ENCODE data around the gene MCAT. TPM values are rescaled to one million over a fixed set of nuclear protein-coding genes. Genes with fewer than 3 reads are reported as not detected.

The MCAT gene
- total RNA-seq, 1 experiment from 2014 or later = 23.9 TPM

- Mint-ChIP-seq H3K9me3 (ENCODE audit: low read depth, unreplicated experiment) (no peaks in the 10 kb centered on the region), H3K4me3 (ENCODE audit: low read depth, unreplicated experiment) (no peak overlapping the region), H3K4me1 (ENCODE audit: low read depth, unreplicated experiment) (peaks cover 17% of the 10 kb centered on the region), H3K27ac (ENCODE audit: unreplicated experiment) (no peak overlapping the region), H3K36me3 (ENCODE audit: insufficient read depth, unreplicated experiment) (peaks cover 50% of the 10 kb centered on the region), H3K27me3 (ENCODE audit: unreplicated experiment) (no peaks in the 10 kb centered on the region)
- CTCF ChIA-PET = interaction anchor here (0.6 kb wide), 1 partner anchor 160 kb away, joined by 3 read pairs; no protein-coding TSS in a partner anchor
- no peak for TF ChIP-seq CTCF (IDR thresholded peaks at IDR 0.05; ENCODE audit: unreplicated experiment)
- no TSS peak for BruUV-seq (replicated peaks)
- intact Hi-C loops (cut with micrococcal nuclease; ENCODE audit: unreplicated experiment) = no loop called here
- no peak for DNase-seq
These were observed 12.6 kb upstream of the MCAT start for GRCh38 chr22:43155789-43156188.

GRCh38 chr22:43154887-43155536 lies 11.8 kb upstream of the MCAT start:
- Mint-ChIP-seq H3K9me3 (ENCODE audit: low read depth, unreplicated experiment) (no peaks in the 10 kb centered on the region), H3K4me3 (ENCODE audit: low read depth, unreplicated experiment) (no peak overlapping the region), H3K27ac (ENCODE audit: unreplicated experiment) (no peak overlapping the region), H3K27me3 (ENCODE audit: unreplicated experiment) (no peaks in the 10 kb centered on the region), H3K4me1 (ENCODE audit: low read depth, unreplicated experiment) (peaks cover 17% of the 10 kb centered on the region), H3K36me3 (ENCODE audit: insufficient read depth, unreplicated experiment) (peaks cover 49% of the 10 kb centered on the region)
- CTCF ChIA-PET = no interaction called here
- intact Hi-C loops (cut with micrococcal nuclease; ENCODE audit: unreplicated experiment) = no loop called here
- BruUV-seq (replicated peaks) = no TSS peak
- DNase-seq = no peak
- TF ChIP-seq CTCF (IDR thresholded peaks at IDR 0.05; ENCODE audit: unreplicated experiment) = no peak

GRCh38 chr22:43153899-43154298 lies 10.7 kb upstream of the MCAT start:
- TF ChIP-seq CTCF (IDR thresholded peaks at IDR 0.05; ENCODE audit: unreplicated experiment) = no peak
- Mint-ChIP-seq H3K36me3 (ENCODE audit: insufficient read depth, unreplicated experiment) (peaks cover 44% of the 10 kb centered on the region), H3K9me3 (ENCODE audit: low read depth, unreplicated experiment) (no peaks in the 10 kb centered on the region), H3K27ac (ENCODE audit: unreplicated experiment) (no peak overlapping the region), H3K4me3 (ENCODE audit: low read depth, unreplicated experiment) (no peak overlapping the region), H3K27me3 (ENCODE audit: unreplicated experiment) (no peaks in the 10 kb centered on the region), H3K4me1 (ENCODE audit: low read depth, unreplicated experiment) (peaks cover 16% of the 10 kb centered on the region)
- DNase-seq = no peak
- intact Hi-C loops (cut with micrococcal nuclease; ENCODE audit: unreplicated experiment) = no loop called here
- BruUV-seq (replicated peaks) = TSS peak; percentile 40
- CTCF ChIA-PET = interaction anchor here (0.7 kb wide), 2 partner anchors 64 to 220 kb away, joined by 3 to 4 read pairs; no protein-coding TSS in a partner anchor

- H3K36me3 Mint-ChIP-seq (ENCODE audit: insufficient read depth, unreplicated experiment) = peaks cover 33% of the 10 kb centered on the region
- intact Hi-C loops (cut with micrococcal nuclease; ENCODE audit: unreplicated experiment) = no loop called here
- H3K27ac Mint-ChIP-seq (ENCODE audit: unreplicated experiment) = peak overlapping the region; percentile 43
- TF ChIP-seq CTCF (IDR thresholded peaks at IDR 0.05; ENCODE audit: unreplicated experiment) = no peak
- peaks cover 8% of the 10 kb centered on the region for H3K4me1 Mint-ChIP-seq (ENCODE audit: low read depth, unreplicated experiment)
- H3K27me3 Mint-ChIP-seq (ENCODE audit: unreplicated experiment) = no peaks in the 10 kb centered on the region
- no peaks in the 10 kb centered on the region for H3K9me3 Mint-ChIP-seq (ENCODE audit: low read depth, unreplicated experiment)
- CTCF ChIA-PET = interaction anchor here (0.6 to 0.9 kb wide), 3 partner anchors 275 to 464 kb away, joined by 3 to 14 read pairs (median 3); no protein-coding TSS in a partner anchor
- H3K4me3 Mint-ChIP-seq (ENCODE audit: low read depth, unreplicated experiment) = peak overlapping the region; percentile 69
- DNase-seq = peak; percentile 70
- BruUV-seq (replicated peaks) = no TSS peak
These were observed 9.3 kb upstream of the MCAT start for GRCh38 chr22:43152357-43153071.
